HuH-7 (cell line): Measurements from ENCODE around the gene HS6ST2.
A peak's percentile ranks its signal among the peaks of the same experiment; 100 is the strongest.

Experiments
- DNase-seq: peaks from one replicate; pipeline ENCODE4 v3.0.0; 2011; ENCODE audit warnings: low spot score

The HS6ST2 gene

GRCh38 chrX:132676102-132676501 is 282.3 kb downstream of the HS6ST2 start:
- DNase-seq: no peak

DNA sequence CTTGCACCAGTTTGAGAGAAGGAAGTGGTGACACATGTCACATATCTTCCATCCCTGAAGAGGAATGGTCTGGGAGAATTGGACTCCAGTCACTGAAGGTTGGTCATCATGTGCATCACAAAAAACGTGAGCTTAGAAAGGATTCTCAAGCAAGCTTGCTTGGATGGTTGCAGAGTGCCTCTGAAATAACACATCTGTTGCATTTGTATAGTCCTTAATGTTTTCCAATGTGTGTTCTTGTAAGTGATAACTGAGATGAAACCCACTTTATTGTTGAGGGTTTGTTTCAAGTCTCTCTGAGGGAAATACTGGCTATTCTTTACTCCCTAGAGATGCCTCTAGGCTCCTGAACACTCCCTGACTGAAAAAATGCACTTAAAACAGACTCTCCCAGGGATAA is 285.1 kb downstream of the HS6ST2 start:
- no peak for DNase-seq

GRCh38 chrX:132671229-132671641 is 287.2 kb downstream of the HS6ST2 start:
- DNase-seq: no peak

DNA sequence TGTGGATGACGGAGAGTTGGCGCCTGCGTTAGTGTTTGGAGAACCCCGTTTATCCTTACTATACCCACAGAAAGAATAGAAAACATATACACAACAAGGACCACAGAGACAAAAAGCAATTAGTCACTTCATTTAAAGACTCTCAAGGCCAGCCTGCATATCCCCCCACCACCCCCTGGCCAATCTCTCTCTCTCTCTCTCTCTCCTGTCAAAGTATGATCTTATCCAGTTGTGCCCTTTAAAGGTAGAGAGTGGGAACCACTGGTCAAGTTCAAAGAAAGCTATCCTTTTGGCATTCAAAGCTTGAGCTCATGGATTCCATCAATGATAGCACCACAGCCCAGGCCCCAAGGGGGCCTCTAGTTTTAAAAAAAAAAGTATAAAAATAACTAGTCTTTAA is 289.3 kb downstream of the HS6ST2 start:
- no peak for DNase-seq

DNA sequence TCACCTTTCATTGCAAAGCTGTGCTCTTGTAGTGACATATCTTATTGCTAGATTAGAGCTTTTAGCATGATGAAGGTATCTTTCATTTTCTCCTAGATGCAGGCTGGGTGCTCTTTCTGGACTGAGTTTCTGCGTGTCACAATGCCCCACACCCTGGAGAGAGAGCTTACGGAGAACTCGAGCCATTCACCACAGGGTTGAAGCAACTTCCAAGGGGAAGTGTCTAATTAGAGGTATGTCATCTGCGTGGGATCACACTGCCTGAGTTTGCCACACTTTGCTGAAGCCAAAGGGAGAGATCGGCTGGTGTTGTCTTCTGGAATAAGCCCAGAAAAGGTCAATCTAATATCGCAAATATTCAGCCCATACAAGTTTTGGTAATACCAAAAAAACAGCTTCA is 290.3 kb downstream of the HS6ST2 start:
- no peak for DNase-seq

DNA sequence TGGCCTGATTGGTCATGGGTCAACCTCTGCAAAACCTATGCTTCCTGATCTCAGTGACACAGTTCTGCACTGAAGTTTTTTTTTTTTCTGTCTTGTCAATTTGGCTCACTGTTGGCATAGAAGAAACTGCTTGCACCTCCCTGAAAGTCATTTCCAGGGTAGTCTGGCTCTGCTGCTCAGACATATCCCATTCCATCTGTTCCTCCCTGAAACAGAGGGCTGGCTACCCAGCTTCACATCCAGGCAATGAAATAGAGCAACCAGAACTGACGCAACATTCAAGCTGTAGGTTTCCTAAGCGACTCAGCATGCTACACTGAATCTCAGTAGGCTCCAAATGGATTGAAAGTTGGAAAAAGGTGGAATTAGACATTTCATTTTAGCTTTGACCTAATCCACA is 292.8 kb downstream of the HS6ST2 start:
- DNase-seq: no peak

DNA sequence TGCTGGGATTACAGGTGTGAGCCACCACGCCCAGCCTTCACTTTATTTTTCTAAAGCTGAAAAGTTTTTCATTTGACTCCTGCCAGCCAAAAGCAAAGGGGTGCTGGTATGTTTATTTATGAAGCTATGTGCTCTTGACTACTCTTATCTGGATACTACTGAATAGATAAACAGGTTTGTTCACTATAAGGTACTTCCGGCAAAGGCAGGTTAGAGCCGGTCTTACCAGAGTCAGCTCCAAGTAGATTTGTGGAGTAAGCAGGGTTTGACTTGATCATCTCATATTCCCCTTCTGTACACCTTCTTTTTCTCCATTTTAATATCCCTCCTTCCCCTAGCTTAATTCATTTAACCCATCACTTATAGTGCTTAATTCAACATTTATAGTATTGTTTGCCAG is 294.2 kb downstream of the HS6ST2 start:
- DNase-seq: no peak

DNA sequence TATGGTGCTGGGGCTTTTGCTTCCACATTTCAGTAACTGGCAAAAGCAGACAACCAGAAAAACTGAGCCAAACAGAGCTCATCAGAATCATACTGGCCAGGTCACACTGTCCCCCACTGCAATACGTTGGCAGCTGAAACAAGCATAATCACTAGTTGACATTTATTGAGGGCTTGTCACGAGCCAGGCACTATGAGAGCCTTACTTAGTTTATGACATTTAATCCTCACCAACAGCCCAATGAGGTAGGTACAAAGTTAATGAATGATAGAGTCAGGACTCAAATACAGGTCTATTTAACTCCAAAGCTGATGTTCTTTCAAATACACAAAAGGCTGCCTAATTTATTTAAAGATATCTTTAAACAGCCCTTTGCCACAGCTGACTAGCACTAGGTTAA is 295.6 kb downstream of the HS6ST2 start:
- DNase-seq: peak; percentile 1

GRCh38 chrX:132657876-132658275 is 300.6 kb downstream of the HS6ST2 start:
- no peak for DNase-seq

- DNase-seq: no peak
These were observed 305.6 kb downstream of the HS6ST2 start for GRCh38 chrX:132652871-132653270.

DNA sequence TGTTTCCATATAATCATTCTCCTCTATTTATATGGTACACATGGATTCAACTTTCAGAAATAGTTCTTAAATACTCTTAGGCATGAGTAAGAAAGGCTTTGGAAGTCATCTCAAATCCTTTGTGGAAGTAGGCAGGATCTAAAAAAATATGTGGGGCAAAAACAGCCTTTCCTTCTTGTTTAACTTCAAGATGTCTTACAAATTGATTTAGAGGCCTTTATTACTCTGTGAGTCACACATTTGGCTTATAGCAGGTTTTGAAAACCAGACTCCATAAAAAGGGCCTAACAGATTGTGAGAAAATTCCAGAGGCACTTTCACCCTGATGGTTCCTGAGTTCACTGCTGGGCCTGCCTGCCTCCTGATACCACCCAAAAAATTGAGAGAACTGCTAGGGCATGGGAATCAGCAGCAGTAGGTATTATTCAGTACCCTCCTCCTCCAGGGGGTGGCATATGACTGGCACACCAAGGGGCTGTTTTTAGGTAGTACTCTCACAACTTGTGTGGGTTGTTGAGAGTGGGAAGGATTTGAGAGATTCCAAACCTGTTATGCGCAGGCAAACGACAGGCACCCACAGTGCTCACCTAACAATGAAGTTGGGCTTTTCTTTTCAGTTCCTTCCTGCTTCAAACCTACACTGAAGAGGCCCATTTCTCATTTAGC is 306.9 kb downstream of the HS6ST2 start:
- DNase-seq: no peak

DNA sequence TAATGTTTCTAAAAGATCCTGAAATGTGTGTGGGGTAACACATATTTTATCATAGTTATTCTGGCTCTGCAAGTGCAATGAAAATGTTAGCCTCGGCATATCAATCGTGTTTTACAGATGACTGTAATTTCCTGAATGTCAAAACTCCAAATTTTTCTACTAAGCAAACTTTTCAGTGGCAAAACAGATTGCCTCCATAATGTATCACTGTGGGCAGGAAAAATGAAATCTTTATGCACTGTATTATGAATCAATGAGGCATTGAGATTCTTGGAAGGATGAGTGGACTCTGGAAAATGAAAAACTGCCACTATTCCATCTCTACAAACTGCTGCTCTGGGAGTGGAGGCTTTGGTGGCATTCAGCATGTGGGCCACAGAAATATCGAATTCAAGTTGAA is 309.5 kb downstream of the HS6ST2 start:
- no peak for DNase-seq

DNA sequence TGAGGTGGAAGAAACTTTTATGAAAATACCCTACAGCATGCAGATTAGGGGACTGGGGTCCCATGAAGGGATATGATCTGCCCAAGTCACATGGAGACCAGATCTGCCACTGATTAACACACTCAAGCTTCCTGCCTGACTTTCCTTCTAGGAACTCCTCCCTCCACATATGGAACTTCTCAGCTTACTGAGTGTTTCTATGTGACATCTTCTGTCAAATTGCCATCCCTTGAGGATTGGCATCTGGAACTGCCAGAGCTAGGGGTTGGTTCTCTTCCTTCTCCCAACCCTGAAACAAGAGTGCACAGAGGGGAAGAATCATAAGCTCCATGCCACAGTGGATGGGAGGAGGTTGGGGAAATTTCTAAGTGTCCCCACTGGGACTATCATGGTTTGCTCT is 319.0 kb downstream of the HS6ST2 start:
- DNase-seq: no peak

GRCh38 chrX:132638313-132638712 is 320.1 kb downstream of the HS6ST2 start:
- DNase-seq: no peak

- no peak for DNase-seq
These were observed 322.3 kb downstream of the HS6ST2 start for GRCh38 chrX:132636080-132636479.

GRCh38 chrX:132634521-132634920 is 323.9 kb downstream of the HS6ST2 start:
- no peak for DNase-seq

- peak; percentile 20 for DNase-seq
These were observed 326.7 kb downstream of the HS6ST2 start for GRCh38 chrX:132631579-132632232.

DNA sequence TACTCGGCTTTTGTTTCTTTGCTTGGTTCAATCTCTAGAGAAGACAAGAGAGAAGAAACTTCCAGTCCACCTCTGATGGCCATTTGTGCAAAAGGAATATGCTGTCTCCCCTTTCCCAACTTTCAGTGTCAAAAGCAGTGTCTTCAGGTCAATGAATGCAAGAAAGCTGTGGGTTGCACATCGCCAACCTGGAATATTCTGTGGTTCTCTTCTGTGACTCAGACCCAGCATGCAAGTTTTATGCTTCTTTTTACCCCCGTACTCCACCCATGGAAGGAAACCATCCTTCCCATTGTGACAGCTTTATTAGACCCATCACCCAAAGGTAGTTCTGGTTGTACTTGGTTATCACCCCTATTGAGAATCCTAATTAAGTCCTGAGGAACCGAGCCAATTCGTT is 334.0 kb downstream of the HS6ST2 start:
- no peak for DNase-seq

DNA sequence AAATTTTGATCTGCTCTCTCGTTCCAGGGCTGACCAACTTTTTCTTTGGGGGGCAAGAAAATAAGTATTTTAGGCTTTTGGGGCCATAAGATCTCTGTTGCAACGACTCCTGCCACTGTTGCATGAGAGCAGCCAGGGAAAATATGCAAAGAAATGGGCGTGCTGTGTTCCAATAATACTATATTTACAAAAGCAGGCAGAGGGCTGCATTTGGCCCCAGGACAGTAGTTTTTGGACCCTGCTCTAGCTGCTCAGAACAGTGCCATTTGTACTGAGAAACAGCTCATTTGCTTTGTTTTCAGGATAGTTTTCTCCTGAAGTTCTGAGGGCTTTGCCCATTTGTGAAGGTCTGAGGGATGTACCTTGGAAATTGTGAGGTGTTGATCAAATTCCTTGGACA is 334.5 kb downstream of the HS6ST2 start:
- DNase-seq: no peak

DNA sequence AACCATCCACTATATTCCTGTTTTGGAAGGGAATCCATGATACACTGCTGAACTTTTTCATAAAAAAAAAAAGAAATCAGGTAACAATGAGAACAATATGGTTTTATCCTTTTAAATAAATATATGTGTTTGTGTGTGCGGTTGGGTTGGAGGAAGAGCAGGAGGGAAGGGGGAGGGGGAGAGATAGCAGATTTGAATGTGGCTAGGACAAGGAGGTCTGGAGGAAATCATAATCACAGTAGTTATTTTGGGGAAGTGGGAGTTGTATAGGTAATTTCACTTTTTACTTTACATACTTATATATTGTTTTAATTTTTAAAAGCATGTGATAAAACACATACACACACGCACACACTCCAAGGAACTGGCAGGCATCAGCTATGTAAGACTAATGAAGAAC is 335.1 kb downstream of the HS6ST2 start:
- DNase-seq: no peak

DNA sequence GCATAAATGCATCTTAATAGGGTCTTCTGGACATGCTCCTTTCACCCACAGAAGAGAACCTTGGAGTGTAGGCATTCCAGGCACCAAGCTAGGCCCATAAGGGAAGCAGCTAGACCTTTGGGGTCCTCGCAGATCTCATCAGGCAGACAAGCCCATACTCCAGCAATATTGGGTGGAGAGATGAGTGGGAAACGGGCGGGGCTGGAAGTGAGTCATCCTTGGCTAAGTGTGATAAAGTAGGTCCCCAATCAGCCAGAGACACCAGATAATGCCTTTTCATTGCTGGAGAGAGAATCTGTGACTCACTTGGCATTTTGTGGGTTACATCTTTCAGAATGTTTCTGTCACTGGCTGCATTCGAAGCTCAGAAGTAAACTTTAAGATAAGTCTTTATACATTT is 336.3 kb downstream of the HS6ST2 start:
- no peak for DNase-seq

DNA sequence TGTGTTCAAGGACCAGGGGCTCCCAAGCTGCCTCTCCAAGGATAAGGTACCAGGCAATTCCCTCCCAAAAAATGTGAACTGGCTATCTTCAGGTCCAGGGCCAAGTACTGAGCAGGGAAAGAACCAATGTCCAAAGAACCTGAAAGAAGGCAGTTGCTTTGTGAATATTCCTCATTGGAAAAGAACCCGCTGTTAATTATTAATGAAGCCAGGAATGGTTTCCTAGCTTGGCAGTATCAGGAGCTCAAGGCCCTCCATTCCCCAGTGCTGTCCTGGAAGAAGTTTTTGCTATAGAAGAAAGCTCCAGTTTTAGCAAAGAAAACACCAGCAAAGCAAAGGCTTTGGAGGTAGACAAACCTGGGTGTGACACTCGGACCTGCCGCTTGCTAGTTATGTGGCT is 339.6 kb downstream of the HS6ST2 start:
- no peak for DNase-seq

- DNase-seq: peak; percentile 27
These were observed 342.9 kb downstream of the HS6ST2 start for GRCh38 chrX:132615391-132616131.
